KMS-11 (cell line): ENCODE data around the gene PRR15L.
A peak's percentile ranks its signal among the peaks of the same experiment; 100 is the strongest.

Source experiments
- H2AFZ ChIP-seq: fragments of 200-600 bp; sonication (generic); 2 replicates; pipeline ENCODE4 v1.6.1; 2016; ENCODE audit warnings: antibody characterized with exemption, mixed run types, low read depth
- H3K27ac ChIP-seq: fragments of 200-600 bp; sonication (generic); 2 replicates; pipeline ENCODE4 v1.6.1; 2016; ENCODE audit warnings: mild to moderate bottlenecking, mixed run types
- H3K27me3 ChIP-seq: fragments of 200-600 bp; sonication (generic); 2 replicates; pipeline ENCODE4 v1.6.1; 2017; ENCODE audit warnings: mild to moderate bottlenecking, low read depth, mixed run types, moderate library complexity; ENCODE audit not compliant: insufficient read depth
- H3K36me3 ChIP-seq: fragments of 200-600 bp; sonication (generic); 2 replicates; pipeline ENCODE4 v1.6.1; 2017; ENCODE audit warnings: mild to moderate bottlenecking, mixed run types; ENCODE audit not compliant: insufficient read depth
- H3K4me1 ChIP-seq: fragments of 200-600 bp; sonication (generic); 2 replicates; pipeline ENCODE4 v1.6.1; 2016; ENCODE audit warnings: mild to moderate bottlenecking, low read depth, mixed run types; ENCODE audit not compliant: poor library complexity, severe bottlenecking
- H3K4me2 ChIP-seq: fragments of 200-600 bp; sonication (generic); 2 replicates; pipeline ENCODE4 v1.7.0; 2016; ENCODE audit warnings: mild to moderate bottlenecking, mixed run types
- H3K4me3 ChIP-seq: fragments of 200-600 bp; sonication (generic); IDR thresholded peaks from 2 replicates; pipeline ENCODE4 v1.6.1; 2017; ENCODE audit warnings: low read depth, low read length, mixed read lengths; ENCODE audit not compliant: insufficient read depth
- H3K79me2 ChIP-seq: fragments of 200-600 bp; sonication (generic); 2 replicates; pipeline ENCODE4 v1.6.1; 2016; ENCODE audit warnings: low read depth, mixed run types; ENCODE audit not compliant: insufficient read depth
- H3K9ac ChIP-seq: fragments of 200-600 bp; sonication (generic); 2 replicates; pipeline ENCODE4 v1.6.1; 2016; ENCODE audit warnings: mild to moderate bottlenecking, mixed run types
- H4K20me1 ChIP-seq: fragments of 200-600 bp; sonication (generic); 2 replicates; pipeline ENCODE4 v1.6.1; 2016; ENCODE audit warnings: mild to moderate bottlenecking, mixed run types; ENCODE audit not compliant: insufficient read depth
- CTCF ChIP-seq: fragments of 200-600 bp; sonication (generic); conservative IDR thresholded peaks from 2 replicates; pipeline ENCODE4 v1.6.1; 2017; ENCODE audit warnings: low read depth, mild to moderate bottlenecking, antibody characterized with exemption, low read length, moderate library complexity, mixed read lengths

The PRR15L gene

DNA sequence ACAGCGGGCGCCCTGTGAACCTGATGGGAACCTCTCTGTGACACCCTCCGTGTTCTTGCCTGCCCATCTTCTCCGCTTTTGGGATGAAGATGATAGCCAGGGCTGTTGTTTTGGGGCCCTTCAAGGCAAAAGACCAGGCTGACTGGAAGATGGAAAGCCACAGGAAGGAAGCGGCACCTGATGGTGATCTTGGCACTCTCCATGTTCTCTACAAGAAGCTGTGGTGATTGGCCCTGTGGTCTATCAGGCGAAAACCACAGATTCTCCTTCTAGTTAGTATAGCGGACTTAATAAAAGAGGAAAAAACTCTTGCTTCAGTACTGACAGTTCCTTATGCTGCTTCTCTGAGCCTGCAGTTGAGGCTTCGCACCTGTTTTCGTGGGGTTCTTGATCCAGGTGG lies 23.8 kb upstream of the PRR15L start:
- H3K4me1 ChIP-seq, result no peaks in the 10 kb centered on the region
- TF ChIP-seq CTCF, result no peak
- no peak overlapping the region for H3K4me2 ChIP-seq
- H3K4me3 ChIP-seq, result no peak overlapping the region
- no peaks in the 10 kb centered on the region for H3K79me2 ChIP-seq
- H3K27ac ChIP-seq, result no peak overlapping the region
- no peaks in the 10 kb centered on the region for H4K20me1 ChIP-seq
- H3K27me3 ChIP-seq, result no peaks in the 10 kb centered on the region
- no peak overlapping the region for H3K9ac ChIP-seq
- H3K36me3 ChIP-seq, result no peaks in the 10 kb centered on the region
- H2AFZ ChIP-seq, result no peak overlapping the region

GRCh38 chr17:47980541-47980940 lies 22.9 kb upstream of the PRR15L start:
- TF ChIP-seq CTCF, result no peak
- Histone ChIP-seq H3K9ac (no peak overlapping the region), H3K4me3 (no peak overlapping the region), H4K20me1 (no peaks in the 10 kb centered on the region), H3K79me2 (no peaks in the 10 kb centered on the region), H3K27me3 (no peaks in the 10 kb centered on the region), H3K4me2 (no peak overlapping the region), H3K27ac (no peak overlapping the region), H3K36me3 (no peaks in the 10 kb centered on the region), H2AFZ (no peak overlapping the region), H3K4me1 (no peaks in the 10 kb centered on the region)

DNA sequence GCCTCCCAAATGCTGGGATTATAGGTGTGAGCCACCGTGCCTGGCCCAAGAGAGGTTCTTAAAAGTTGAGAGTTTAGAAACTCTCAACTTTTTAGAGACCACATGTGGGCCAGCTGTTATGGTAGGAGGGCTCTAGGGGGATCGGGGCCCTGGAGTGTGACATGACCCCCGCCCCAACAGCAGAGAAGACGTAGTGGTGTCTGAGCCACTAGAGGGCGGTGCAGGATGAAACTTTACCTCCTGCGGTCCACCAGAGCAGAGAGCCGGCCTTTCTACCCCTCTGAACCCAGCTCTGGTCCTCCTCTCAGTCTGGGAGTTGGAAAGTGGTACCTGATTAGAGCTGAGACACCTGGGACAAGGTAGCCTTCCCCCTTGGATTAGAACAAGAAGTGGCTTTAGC lies 20.6 kb upstream of the PRR15L start:
- Histone ChIP-seq H3K9ac (no peak overlapping the region), H3K79me2 (no peaks in the 10 kb centered on the region), H3K36me3 (no peaks in the 10 kb centered on the region), H4K20me1 (no peaks in the 10 kb centered on the region), H3K4me2 (no peak overlapping the region), H2AFZ (no peak overlapping the region), H3K27ac (no peak overlapping the region), H3K4me1 (no peaks in the 10 kb centered on the region), H3K4me3 (no peak overlapping the region), H3K27me3 (no peaks in the 10 kb centered on the region)
- peak; percentile 80 for TF ChIP-seq CTCF

DNA sequence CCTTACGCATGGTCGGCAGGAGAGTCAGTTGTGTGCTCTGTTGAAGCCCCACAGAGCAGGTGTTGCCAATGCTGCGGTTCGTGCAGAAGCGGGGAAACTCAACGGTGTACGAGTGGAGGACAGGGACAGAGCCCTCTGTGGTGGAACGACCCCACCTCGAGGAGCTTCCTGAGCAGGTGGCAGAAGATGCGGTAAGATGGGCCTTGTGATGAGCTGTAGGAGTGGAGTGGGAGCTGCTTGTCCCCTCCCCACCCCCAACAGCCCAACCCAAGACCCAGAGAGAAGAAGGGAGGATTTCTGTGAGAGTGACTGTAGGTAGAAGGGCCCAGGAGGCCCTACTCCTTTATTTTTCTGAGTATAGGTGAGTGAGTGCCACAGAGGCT lies 18.1 kb upstream of the PRR15L start:
- Histone ChIP-seq H4K20me1 (no peaks in the 10 kb centered on the region), H3K4me2 (no peak overlapping the region), H3K9ac (no peak overlapping the region), H3K4me1 (peaks cover 12% of the 10 kb centered on the region), H3K36me3 (no peaks in the 10 kb centered on the region), H3K79me2 (peaks cover 10% of the 10 kb centered on the region; the same call in 1 of the 2 replicates), H3K27me3 (no peaks in the 10 kb centered on the region), H3K4me3 (no peak overlapping the region), H3K27ac (no peak overlapping the region), H2AFZ (no peak overlapping the region)
- TF ChIP-seq CTCF, result no peak
